GM23338 (cell line): Measurements from ENCODE around the gene UROS. TPM values are rescaled to one million over a fixed set of nuclear protein-coding genes. Genes with fewer than 3 reads are reported as not detected.

ENCODE experiments used
- ATAC-seq: fragments of 200-7000 bp; cut with Tn5 transposase; 3 replicates; pipeline ENCODE4 v1.9.1; 2020
- DNase-seq: peaks from one replicate; pipeline ENCODE4 v3.0.0-alpha.2; 2015; ENCODE audit warnings: low spot score
- H2AFZ ChIP-seq: fragments of 200-600 bp; sonication (generic); 2 replicates; pipeline ENCODE4 v1.8.0; 2016; ENCODE audit warnings: antibody characterized with exemption, mild to moderate bottlenecking, moderate library complexity
- H3F3A ChIP-seq: fragments of 200-600 bp; sonication (generic); replicated peaks from 2 replicates; pipeline ENCODE4 v1.8.0; 2017; ENCODE audit warnings: antibody characterized with exemption, mixed run types, low read depth
- H3K27ac ChIP-seq: fragments of 200-600 bp; sonication (generic); 2 replicates; pipeline ENCODE4 v1.6.1; 2016; ENCODE audit warnings: low read depth
- H3K27me3 ChIP-seq: fragments of 200-600 bp; sonication (generic); 2 replicates; pipeline ENCODE4 v1.8.0; 2016; ENCODE audit warnings: mild to moderate bottlenecking, mixed run types, moderate library complexity; ENCODE audit not compliant: insufficient read depth
- H3K36me3 ChIP-seq: fragments of 200-600 bp; sonication (generic); 2 replicates; pipeline ENCODE4 v1.8.0; 2016; ENCODE audit warnings: mild to moderate bottlenecking; ENCODE audit not compliant: insufficient read depth
- H3K4me1 ChIP-seq: fragments of 200-600 bp; sonication (generic); 2 replicates; pipeline ENCODE4 v1.8.0; 2016; ENCODE audit warnings: mild to moderate bottlenecking, moderate library complexity; ENCODE audit not compliant: insufficient read depth
- H3K4me2 ChIP-seq: fragments of 200-600 bp; sonication (generic); 2 replicates; pipeline ENCODE4 v1.7.1; 2017; ENCODE audit warnings: mixed run types
- H3K4me3 ChIP-seq: fragments of 200-600 bp; sonication (generic); 2 replicates; pipeline ENCODE4 v1.6.1; 2016; ENCODE audit warnings: mixed run types
- H3K79me2 ChIP-seq: fragments of 200-600 bp; sonication (generic); replicated peaks from 2 replicates; pipeline ENCODE4 v1.8.0; 2017; ENCODE audit warnings: mild to moderate bottlenecking; ENCODE audit not compliant: insufficient read depth
- H3K9me2 ChIP-seq: fragments of 200-600 bp; sonication (generic); 2 replicates; pipeline ENCODE4 v1.8.0; 2017; ENCODE audit not compliant: insufficient read depth
- H4K20me1 ChIP-seq: fragments of 200-600 bp; sonication (generic); replicated peaks from 2 replicates; pipeline ENCODE4 v1.8.0; 2017; ENCODE audit warnings: mild to moderate bottlenecking; ENCODE audit not compliant: insufficient read depth
- H3K27ac Mint-ChIP-seq: 2 replicates; pipeline ENCODE4 v1.8.0; 2020; ENCODE audit warnings: inconsistent platforms, mild to moderate bottlenecking, moderate library complexity, mixed read lengths
- H3K27me3 Mint-ChIP-seq: 3 replicates; pipeline ENCODE4 v1.8.0; 2022; ENCODE audit warnings: low read depth, mild to moderate bottlenecking, moderate library complexity, mixed read lengths, inconsistent platforms; ENCODE audit not compliant: insufficient read depth, poor library complexity
- H3K36me3 Mint-ChIP-seq: 3 replicates; pipeline ENCODE4 v1.8.0; 2021; ENCODE audit warnings: low read depth, mild to moderate bottlenecking, inconsistent platforms, moderate library complexity, mixed read lengths
- H3K4me1 Mint-ChIP-seq: 3 replicates; pipeline ENCODE4 v1.8.0; 2020; ENCODE audit warnings: mild to moderate bottlenecking, inconsistent platforms, mixed read lengths
- H3K4me3 Mint-ChIP-seq: 3 replicates; pipeline ENCODE4 v1.8.0; 2021; ENCODE audit warnings: moderate library complexity, mild to moderate bottlenecking, inconsistent platforms, mixed read lengths
- H3K9me3 Mint-ChIP-seq: 3 replicates; pipeline ENCODE4 v1.8.0; 2020; ENCODE audit warnings: moderate library complexity, mild to moderate bottlenecking, inconsistent platforms, mixed read lengths
- CREB1 ChIP-seq: fragments of 250-450 bp; sonication (Bioruptor Pico); IDR thresholded peaks from 2 replicates; pipeline ENCODE4 v1.5.0; 2020; ENCODE audit warnings: low read depth, mild to moderate bottlenecking, moderate library complexity
- EZH2 ChIP-seq: fragments of 200-600 bp; sonication (generic); IDR thresholded peaks from one replicate; pipeline ENCODE4 v1.8.0; 2017; ENCODE audit warnings: antibody characterized with exemption, mild to moderate bottlenecking, low read depth; ENCODE audit not compliant: unreplicated experiment
- EZH2phosphoT487 ChIP-seq: fragments of 200-600 bp; sonication (generic); IDR thresholded peaks from one replicate; pipeline ENCODE4 v1.8.1; 2018; ENCODE audit warnings: antibody characterized with exemption; ENCODE audit not compliant: unreplicated experiment
- JUNB ChIP-seq: IDR thresholded peaks from one replicate; pipeline ENCODE4 v1.6.1; 2016; ENCODE audit warnings: antibody characterized with exemption; ENCODE audit not compliant: unreplicated experiment
- NANOG ChIP-seq: IDR thresholded peaks from 2 replicates; pipeline ENCODE4 v1.6.1; 2016; ENCODE audit warnings: antibody characterized with exemption, borderline replicate concordance
- POLR2AphosphoS5 ChIP-seq: IDR thresholded peaks from 2 replicates; pipeline ENCODE4 v1.6.1; 2016; ENCODE audit warnings: antibody characterized with exemption, low read depth
- STAT1 ChIP-seq: IDR thresholded peaks from one replicate; pipeline ENCODE4 v1.6.1; 2016; ENCODE audit warnings: antibody characterized with exemption; ENCODE audit not compliant: unreplicated experiment
- ZNF114 ChIP-seq: fragments of 250-450 bp; sonication (Bioruptor Pico); IDR thresholded peaks from 2 replicates; pipeline ENCODE4 v1.5.0; 2020; ENCODE audit warnings: mild to moderate bottlenecking, moderate library complexity
- ZNF331 ChIP-seq: fragments of 250-450 bp; sonication (Bioruptor Pico); IDR thresholded peaks from 2 replicates; pipeline ENCODE4 v1.5.0; 2020; ENCODE audit warnings: low read depth, mild to moderate bottlenecking, moderate library complexity
- polyA plus RNA-seq: library from polyadenylated mRNA; unstranded; fragments of >200 nt; fragmentation: Nextera tagmentation; extraction: Ambion mirVana; gene quantifications from 2 replicates; pipeline ENCODE4 v1.2.1, GENCODE V29; 2016
- total RNA-seq: library from RNA; depleted of rRNA; stranded (reverse); fragments of >200 nt; shearing (Covaris generic); gene quantifications from 2 replicates; pipeline ENCODE4 v1.2.3, GENCODE V29; 2014
- TF ChIP-seq, protein P1 (sequence below): IDR thresholded peaks from 2 replicates; pipeline ENCODE4 v1.6.1; 2016; ENCODE audit warnings: antibody characterized with exemption
- TF ChIP-seq, protein P2 (sequence below): IDR thresholded peaks from one replicate; pipeline ENCODE4 v1.6.1; 2018; ENCODE audit warnings: antibody characterized with exemption; ENCODE audit not compliant: unreplicated experiment
- TF ChIP-seq, protein P3 (sequence below), 2 experiments: fragments of 200-600 bp in 1 of 2; sonication (generic) in 1 of 2; conservative IDR thresholded peaks; 2 replicates each; pipeline versions ENCODE4 v1.5.1 to v1.6.1; 2016 to 2017; ENCODE audit warnings: antibody characterized with exemption in 2 of 2, low read depth in 2 of 2, mild to moderate bottlenecking in 2 of 2, moderate library complexity in 1 of 2
- TF ChIP-seq, protein P4 (sequence below): fragments of 250-450 bp; sonication (Bioruptor Pico); IDR thresholded peaks from 2 replicates; pipeline ENCODE4 v1.5.0; 2020; ENCODE audit warnings: mild to moderate bottlenecking, moderate library complexity

UROS gene
- total and polyA plus RNA-seq, 2 experiments from 2014 or later: 41.3 to 43.4 TPM

DNA sequence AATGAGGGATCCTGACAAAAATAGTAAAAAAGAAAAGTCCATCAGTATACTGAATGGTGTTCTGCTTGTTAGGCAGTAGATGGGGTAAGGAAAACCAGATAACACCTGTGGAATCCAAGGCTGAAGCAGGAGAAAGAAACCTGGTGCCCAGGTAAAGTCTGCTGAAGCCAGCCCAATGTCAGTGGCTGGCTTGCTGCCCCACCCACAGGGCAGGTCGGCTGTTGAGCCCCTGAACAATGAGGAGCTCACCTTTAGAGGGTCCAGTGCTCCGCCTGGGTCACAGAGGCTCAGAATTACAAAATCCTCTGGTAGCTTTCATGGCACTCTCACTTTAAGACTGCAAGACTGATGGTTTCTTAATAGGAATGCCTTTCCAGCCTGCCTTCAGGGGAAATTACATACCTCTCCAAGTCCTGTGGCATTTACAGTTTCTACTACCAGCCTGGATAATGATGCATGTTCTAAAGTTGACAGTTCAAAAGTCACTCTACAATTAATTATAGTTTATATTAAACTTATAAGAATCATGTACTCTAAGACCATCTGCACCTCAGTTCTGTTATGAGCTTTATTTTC, 34.2 kb upstream of the UROS start:
- TF ChIP-seq, protein P1, sequence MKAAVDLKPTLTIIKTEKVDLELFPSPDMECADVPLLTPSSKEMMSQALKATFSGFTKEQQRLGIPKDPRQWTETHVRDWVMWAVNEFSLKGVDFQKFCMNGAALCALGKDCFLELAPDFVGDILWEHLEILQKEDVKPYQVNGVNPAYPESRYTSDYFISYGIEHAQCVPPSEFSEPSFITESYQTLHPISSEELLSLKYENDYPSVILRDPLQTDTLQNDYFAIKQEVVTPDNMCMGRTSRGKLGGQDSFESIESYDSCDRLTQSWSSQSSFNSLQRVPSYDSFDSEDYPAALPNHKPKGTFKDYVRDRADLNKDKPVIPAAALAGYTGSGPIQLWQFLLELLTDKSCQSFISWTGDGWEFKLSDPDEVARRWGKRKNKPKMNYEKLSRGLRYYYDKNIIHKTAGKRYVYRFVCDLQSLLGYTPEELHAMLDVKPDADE: no peak
- TF ChIP-seq, protein P2, sequence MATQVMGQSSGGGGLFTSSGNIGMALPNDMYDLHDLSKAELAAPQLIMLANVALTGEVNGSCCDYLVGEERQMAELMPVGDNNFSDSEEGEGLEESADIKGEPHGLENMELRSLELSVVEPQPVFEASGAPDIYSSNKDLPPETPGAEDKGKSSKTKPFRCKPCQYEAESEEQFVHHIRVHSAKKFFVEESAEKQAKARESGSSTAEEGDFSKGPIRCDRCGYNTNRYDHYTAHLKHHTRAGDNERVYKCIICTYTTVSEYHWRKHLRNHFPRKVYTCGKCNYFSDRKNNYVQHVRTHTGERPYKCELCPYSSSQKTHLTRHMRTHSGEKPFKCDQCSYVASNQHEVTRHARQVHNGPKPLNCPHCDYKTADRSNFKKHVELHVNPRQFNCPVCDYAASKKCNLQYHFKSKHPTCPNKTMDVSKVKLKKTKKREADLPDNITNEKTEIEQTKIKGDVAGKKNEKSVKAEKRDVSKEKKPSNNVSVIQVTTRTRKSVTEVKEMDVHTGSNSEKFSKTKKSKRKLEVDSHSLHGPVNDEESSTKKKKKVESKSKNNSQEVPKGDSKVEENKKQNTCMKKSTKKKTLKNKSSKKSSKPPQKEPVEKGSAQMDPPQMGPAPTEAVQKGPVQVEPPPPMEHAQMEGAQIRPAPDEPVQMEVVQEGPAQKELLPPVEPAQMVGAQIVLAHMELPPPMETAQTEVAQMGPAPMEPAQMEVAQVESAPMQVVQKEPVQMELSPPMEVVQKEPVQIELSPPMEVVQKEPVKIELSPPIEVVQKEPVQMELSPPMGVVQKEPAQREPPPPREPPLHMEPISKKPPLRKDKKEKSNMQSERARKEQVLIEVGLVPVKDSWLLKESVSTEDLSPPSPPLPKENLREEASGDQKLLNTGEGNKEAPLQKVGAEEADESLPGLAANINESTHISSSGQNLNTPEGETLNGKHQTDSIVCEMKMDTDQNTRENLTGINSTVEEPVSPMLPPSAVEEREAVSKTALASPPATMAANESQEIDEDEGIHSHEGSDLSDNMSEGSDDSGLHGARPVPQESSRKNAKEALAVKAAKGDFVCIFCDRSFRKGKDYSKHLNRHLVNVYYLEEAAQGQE: no peak
- no peak for TF ChIP-seq NANOG
- TF ChIP-seq STAT1: no peak
- TF ChIP-seq, protein P3, sequence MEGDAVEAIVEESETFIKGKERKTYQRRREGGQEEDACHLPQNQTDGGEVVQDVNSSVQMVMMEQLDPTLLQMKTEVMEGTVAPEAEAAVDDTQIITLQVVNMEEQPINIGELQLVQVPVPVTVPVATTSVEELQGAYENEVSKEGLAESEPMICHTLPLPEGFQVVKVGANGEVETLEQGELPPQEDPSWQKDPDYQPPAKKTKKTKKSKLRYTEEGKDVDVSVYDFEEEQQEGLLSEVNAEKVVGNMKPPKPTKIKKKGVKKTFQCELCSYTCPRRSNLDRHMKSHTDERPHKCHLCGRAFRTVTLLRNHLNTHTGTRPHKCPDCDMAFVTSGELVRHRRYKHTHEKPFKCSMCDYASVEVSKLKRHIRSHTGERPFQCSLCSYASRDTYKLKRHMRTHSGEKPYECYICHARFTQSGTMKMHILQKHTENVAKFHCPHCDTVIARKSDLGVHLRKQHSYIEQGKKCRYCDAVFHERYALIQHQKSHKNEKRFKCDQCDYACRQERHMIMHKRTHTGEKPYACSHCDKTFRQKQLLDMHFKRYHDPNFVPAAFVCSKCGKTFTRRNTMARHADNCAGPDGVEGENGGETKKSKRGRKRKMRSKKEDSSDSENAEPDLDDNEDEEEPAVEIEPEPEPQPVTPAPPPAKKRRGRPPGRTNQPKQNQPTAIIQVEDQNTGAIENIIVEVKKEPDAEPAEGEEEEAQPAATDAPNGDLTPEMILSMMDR (conservative IDR thresholded peaks at IDR 0.05; ENCODE audit: low read depth in 2 of 2): no peak
- TF ChIP-seq POLR2AphosphoS5: no peak
- no peak for TF ChIP-seq ZNF331 (CRISPR knock-in tag)
- TF ChIP-seq, protein P4, sequence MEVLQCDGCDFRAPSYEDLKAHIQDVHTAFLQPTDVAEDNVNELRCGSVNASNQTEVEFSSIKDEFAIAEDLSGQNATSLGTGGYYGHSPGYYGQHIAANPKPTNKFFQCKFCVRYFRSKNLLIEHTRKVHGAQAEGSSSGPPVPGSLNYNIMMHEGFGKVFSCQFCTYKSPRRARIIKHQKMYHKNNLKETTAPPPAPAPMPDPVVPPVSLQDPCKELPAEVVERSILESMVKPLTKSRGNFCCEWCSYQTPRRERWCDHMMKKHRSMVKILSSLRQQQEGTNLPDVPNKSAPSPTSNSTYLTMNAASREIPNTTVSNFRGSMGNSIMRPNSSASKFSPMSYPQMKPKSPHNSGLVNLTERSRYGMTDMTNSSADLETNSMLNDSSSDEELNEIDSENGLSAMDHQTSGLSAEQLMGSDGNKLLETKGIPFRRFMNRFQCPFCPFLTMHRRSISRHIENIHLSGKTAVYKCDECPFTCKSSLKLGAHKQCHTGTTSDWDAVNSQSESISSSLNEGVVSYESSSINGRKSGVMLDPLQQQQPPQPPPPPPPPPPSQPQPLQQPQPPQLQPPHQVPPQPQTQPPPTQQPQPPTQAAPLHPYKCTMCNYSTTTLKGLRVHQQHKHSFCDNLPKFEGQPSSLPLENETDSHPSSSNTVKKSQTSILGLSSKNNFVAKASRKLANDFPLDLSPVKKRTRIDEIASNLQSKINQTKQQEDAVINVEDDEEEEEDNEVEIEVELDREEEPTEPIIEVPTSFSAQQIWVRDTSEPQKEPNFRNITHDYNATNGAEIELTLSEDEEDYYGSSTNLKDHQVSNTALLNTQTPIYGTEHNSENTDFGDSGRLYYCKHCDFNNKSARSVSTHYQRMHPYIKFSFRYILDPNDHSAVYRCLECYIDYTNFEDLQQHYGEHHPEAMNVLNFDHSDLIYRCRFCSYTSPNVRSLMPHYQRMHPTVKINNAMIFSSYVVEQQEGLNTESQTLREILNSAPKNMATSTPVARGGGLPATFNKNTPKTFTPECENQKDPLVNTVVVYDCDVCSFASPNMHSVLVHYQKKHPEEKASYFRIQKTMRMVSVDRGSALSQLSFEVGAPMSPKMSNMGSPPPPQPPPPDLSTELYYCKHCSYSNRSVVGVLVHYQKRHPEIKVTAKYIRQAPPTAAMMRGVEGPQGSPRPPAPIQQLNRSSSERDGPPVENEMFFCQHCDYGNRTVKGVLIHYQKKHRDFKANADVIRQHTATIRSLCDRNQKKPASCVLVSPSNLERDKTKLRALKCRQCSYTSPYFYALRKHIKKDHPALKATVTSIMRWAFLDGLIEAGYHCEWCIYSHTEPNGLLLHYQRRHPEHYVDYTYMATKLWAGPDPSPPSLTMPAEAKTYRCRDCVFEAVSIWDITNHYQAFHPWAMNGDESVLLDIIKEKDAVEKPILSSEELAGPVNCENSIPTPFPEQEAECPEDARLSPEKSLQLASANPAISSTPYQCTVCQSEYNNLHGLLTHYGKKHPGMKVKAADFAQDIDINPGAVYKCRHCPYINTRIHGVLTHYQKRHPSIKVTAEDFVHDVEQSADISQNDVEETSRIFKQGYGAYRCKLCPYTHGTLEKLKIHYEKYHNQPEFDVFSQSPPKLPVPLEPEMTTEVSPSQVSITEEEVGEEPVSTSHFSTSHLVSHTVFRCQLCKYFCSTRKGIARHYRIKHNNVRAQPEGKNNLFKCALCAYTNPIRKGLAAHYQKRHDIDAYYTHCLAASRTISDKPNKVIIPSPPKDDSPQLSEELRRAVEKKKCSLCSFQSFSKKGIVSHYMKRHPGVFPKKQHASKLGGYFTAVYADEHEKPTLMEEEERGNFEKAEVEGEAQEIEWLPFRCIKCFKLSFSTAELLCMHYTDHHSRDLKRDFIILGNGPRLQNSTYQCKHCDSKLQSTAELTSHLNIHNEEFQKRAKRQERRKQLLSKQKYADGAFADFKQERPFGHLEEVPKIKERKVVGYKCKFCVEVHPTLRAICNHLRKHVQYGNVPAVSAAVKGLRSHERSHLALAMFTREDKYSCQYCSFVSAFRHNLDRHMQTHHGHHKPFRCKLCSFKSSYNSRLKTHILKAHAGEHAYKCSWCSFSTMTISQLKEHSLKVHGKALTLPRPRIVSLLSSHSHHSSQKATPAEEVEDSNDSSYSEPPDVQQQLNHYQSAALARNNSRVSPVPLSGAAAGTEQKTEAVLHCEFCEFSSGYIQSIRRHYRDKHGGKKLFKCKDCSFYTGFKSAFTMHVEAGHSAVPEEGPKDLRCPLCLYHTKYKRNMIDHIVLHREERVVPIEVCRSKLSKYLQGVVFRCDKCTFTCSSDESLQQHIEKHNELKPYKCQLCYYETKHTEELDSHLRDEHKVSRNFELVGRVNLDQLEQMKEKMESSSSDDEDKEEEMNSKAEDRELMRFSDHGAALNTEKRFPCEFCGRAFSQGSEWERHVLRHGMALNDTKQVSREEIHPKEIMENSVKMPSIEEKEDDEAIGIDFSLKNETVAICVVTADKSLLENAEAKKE: no peak
- TF ChIP-seq EZH2phosphoT487: no peak
- no peak for TF ChIP-seq ZNF114 (CRISPR knock-in tag)
- no peak for TF ChIP-seq EZH2
- TF ChIP-seq JUNB: no peak
- TF ChIP-seq CREB1 (CRISPR knock-in tag): no peak
- H3K27me3 ChIP-seq: no peaks in the 10 kb centered on the region
- no peak overlapping the region for H2AFZ ChIP-seq
- H3K4me1 Mint-ChIP-seq: no peaks in the 10 kb centered on the region
- no peak for DNase-seq
- no peaks in the 10 kb centered on the region for H4K20me1 ChIP-seq
- peaks cover 4% of the 10 kb centered on the region; the same call in 1 of the 2 replicates for H3K36me3 ChIP-seq
- H3K27me3 Mint-ChIP-seq: no peaks in the 10 kb centered on the region
- no peaks in the 10 kb centered on the region for H3K36me3 Mint-ChIP-seq
- H3F3A ChIP-seq: no peaks in the 10 kb centered on the region
- H3K4me3 ChIP-seq: no peak overlapping the region
- H3K4me3 Mint-ChIP-seq: no peak overlapping the region
- H3K27ac Mint-ChIP-seq: no peak overlapping the region
- H3K9me3 Mint-ChIP-seq: no peaks in the 10 kb centered on the region
- H3K4me2 ChIP-seq: no peak overlapping the region
- no peaks in the 10 kb centered on the region for H3K4me1 ChIP-seq
- no peaks in the 10 kb centered on the region for H3K9me2 ChIP-seq
- no peak overlapping the region for H3K27ac ChIP-seq
- H3K79me2 ChIP-seq: no peaks in the 10 kb centered on the region
- ATAC-seq: peak; percentile 60
